HFFc6 (cell line): Measurements from ENCODE around the gene TXNIP. TPM values are rescaled to one million over a fixed set of nuclear protein-coding genes. Genes with fewer than 3 reads are reported as not detected.

Experiments
- DNase-seq: peaks from one replicate; pipeline ENCODE4 v3.0.0-alpha.2; 2018
- H3K27ac Mint-ChIP-seq: 2 replicates; pipeline ENCODE4 v1.8.0; 2020; ENCODE audit warnings: mild to moderate bottlenecking, mixed read lengths
- H3K27me3 Mint-ChIP-seq: 2 replicates; pipeline ENCODE4 v1.8.0; 2021; ENCODE audit warnings: mild to moderate bottlenecking, moderate library complexity, mixed read lengths; ENCODE audit not compliant: insufficient read depth
- H3K36me3 Mint-ChIP-seq: 2 replicates; pipeline ENCODE4 v1.8.0; 2021; ENCODE audit warnings: low read depth, mixed read lengths
- H3K4me1 Mint-ChIP-seq: 2 replicates; pipeline ENCODE4 v1.8.0; 2020; ENCODE audit warnings: low read depth, mixed read lengths
- H3K4me3 Mint-ChIP-seq: 2 replicates; pipeline ENCODE4 v1.8.0; 2020; ENCODE audit warnings: mild to moderate bottlenecking, moderate library complexity, mixed read lengths
- H3K9me3 Mint-ChIP-seq: 2 replicates; pipeline ENCODE4 v1.8.0; 2020; ENCODE audit warnings: mild to moderate bottlenecking, mixed read lengths
- CTCF ChIP-seq: fragments of 200-600 bp; sonication (generic); IDR thresholded peaks from 2 replicates; pipeline ENCODE4 v1.5.0; 2021; ENCODE audit warnings: antibody characterized with exemption, mild to moderate bottlenecking
- total RNA-seq, 6 experiments: library from RNA; stranded (reverse); fragmentation: NEBNext Ultra II Directional; extraction: Animal tissue kit (Norgen Biotek cat#: 25700); gene quantifications; 2 replicates in 1 of 6; 3 replicates in 5 of 6; pipeline ENCODE4 v1.2.3, GENCODE V29; 2021

The TXNIP gene
- total RNA-seq, 6 experiments from 2014 or later: 49.2 to 78.0 (median 59.5) TPM

DNA sequence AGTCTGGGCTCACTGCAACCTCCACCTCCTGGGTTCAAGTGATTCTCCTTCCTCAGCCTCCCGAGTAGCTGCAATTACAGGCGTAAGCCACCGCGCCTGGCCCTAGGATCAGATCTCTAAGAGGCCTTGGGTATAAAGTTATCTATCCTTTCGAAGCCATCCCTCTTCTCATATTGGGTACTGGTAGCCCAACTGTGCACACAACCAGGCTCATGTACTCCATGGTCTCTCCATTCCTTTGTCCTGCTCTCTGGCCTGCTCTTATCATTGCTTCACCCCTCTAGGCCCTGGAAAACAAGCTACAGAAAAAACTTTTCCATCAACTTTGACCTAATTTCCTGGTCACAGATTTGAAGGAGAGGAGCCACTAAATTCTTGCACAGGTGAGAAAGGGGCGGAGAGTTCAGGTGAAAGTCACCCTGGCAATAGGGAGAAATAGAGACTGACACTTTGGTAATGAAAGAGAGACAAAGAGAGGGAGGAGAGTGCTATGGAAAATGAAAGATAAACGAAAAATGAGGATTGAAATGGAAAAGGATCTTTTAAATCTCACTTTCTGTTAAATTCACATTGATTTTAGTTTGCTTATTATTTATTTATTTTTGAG lies 6.0 kb downstream of the TXNIP start:
- peaks cover 29% of the 10 kb centered on the region for H3K36me3 Mint-ChIP-seq
- peak overlapping the region; percentile 55; the same call in 1 of the 2 replicates for H3K27ac Mint-ChIP-seq
- H3K9me3 Mint-ChIP-seq: no peaks in the 10 kb centered on the region
- TF ChIP-seq CTCF: no peak
- no peaks in the 10 kb centered on the region for H3K27me3 Mint-ChIP-seq
- H3K4me3 Mint-ChIP-seq: no peak overlapping the region
- H3K4me1 Mint-ChIP-seq: peaks cover 44% of the 10 kb centered on the region
- DNase-seq: no peak

DNA sequence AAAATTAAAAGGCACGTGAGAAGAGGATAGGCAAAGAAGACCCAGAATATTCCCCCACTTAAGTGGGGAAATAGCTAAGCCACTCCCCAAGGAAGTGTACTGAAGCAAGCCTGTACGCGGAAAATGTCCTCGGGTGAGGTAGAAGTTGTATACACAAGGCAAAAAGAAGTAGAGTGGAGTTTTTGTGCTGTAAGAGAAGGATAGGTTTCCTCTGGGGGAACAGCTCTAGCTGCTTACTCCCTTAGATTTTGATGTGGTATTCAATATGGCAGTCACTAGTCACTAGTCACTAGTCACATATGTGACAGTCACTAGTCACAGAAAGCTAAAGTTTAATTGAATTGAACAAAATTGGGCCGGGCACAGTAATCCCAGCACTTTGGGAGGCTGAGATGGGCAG lies 7.6 kb downstream of the TXNIP start:
- Mint-ChIP-seq H3K27me3 (no peaks in the 10 kb centered on the region), H3K36me3 (peaks cover 13% of the 10 kb centered on the region), H3K4me3 (no peak overlapping the region), H3K9me3 (no peaks in the 10 kb centered on the region), H3K4me1 (peaks cover 43% of the 10 kb centered on the region), H3K27ac (no peak overlapping the region)
- no peak for TF ChIP-seq CTCF
- no peak for DNase-seq

- H3K36me3 Mint-ChIP-seq: peaks cover 5% of the 10 kb centered on the region
- TF ChIP-seq CTCF: no peak
- DNase-seq: no peak
- no peaks in the 10 kb centered on the region for H3K27me3 Mint-ChIP-seq
- H3K9me3 Mint-ChIP-seq: no peaks in the 10 kb centered on the region
- H3K4me3 Mint-ChIP-seq: no peak overlapping the region
- H3K27ac Mint-ChIP-seq: no peak overlapping the region
- H3K4me1 Mint-ChIP-seq: peaks cover 43% of the 10 kb centered on the region
Measured at GRCh38 chr1:145987926-145988325, 8.5 kb downstream of the TXNIP start.

- H3K4me3 Mint-ChIP-seq: no peak overlapping the region; the same call in 1 of the 2 replicates
- H3K9me3 Mint-ChIP-seq: no peaks in the 10 kb centered on the region
- H3K36me3 Mint-ChIP-seq: no peaks in the 10 kb centered on the region
- no peaks in the 10 kb centered on the region for H3K27me3 Mint-ChIP-seq
- TF ChIP-seq CTCF: no peak
- H3K4me1 Mint-ChIP-seq: peaks cover 36% of the 10 kb centered on the region
- DNase-seq: no peak
- H3K27ac Mint-ChIP-seq: peak overlapping the region; percentile 89
Measured at GRCh38 chr1:145986551-145986950, 9.8 kb downstream of the TXNIP start.

GRCh38 chr1:145985502-145986439 lies 10.6 kb downstream of the TXNIP start:
- H3K27ac Mint-ChIP-seq: peak overlapping the region; percentile 89
- no peaks in the 10 kb centered on the region for H3K27me3 Mint-ChIP-seq
- H3K9me3 Mint-ChIP-seq: no peaks in the 10 kb centered on the region
- H3K4me3 Mint-ChIP-seq: peak overlapping the region; percentile 64
- H3K4me1 Mint-ChIP-seq: peaks cover 36% of the 10 kb centered on the region
- DNase-seq: peak; percentile 33
- TF ChIP-seq CTCF: no peak
- H3K36me3 Mint-ChIP-seq: no peaks in the 10 kb centered on the region
